Muscle layer of duodenum (tissue), 2 donors: ENCODE measurements around the gene SIRPA.

Experiments used
- H3K27ac ChIP-seq: one replicate; pipeline ENCODE4 v1.7.0; 2013; ENCODE audit warnings: mild to moderate bottlenecking, low read length
- H3K27me3 ChIP-seq: one replicate; pipeline ENCODE4 v1.7.0; 2013; ENCODE audit warnings: low read depth, mild to moderate bottlenecking, control low read depth, low read length
- H3K36me3 ChIP-seq, 2 donors: one replicate each; pipeline ENCODE4 v1.7.0; 2013; ENCODE audit warnings: low read length in 2 of 2, control low read depth in 1 of 2, mild to moderate bottlenecking in 1 of 2; ENCODE audit not compliant: insufficient read depth in 2 of 2, control insufficient read depth in 1 of 2
- H3K4me1 ChIP-seq, 2 donors: one replicate each; pipeline ENCODE4 v1.7.0; 2013; ENCODE audit warnings: low read length in 2 of 2, mild to moderate bottlenecking in 2 of 2, control low read depth in 1 of 2, moderate library complexity in 1 of 2; ENCODE audit not compliant: insufficient read depth in 2 of 2, control insufficient read depth in 1 of 2
- H3K4me3 ChIP-seq, 2 donors: one replicate each; pipeline ENCODE4 v1.7.0; 2013; ENCODE audit warnings: low read length in 2 of 2, low read depth in 1 of 2, mild to moderate bottlenecking in 1 of 2
- H3K9me3 ChIP-seq, 2 donors: one replicate each; pipeline ENCODE4 v1.7.0; 2013; ENCODE audit warnings: low read length in 2 of 2, control low read depth in 1 of 2, mild to moderate bottlenecking in 1 of 2; ENCODE audit not compliant: control insufficient read depth in 1 of 2
- donor health status: healthy.

Gene SIRPA

DNA sequence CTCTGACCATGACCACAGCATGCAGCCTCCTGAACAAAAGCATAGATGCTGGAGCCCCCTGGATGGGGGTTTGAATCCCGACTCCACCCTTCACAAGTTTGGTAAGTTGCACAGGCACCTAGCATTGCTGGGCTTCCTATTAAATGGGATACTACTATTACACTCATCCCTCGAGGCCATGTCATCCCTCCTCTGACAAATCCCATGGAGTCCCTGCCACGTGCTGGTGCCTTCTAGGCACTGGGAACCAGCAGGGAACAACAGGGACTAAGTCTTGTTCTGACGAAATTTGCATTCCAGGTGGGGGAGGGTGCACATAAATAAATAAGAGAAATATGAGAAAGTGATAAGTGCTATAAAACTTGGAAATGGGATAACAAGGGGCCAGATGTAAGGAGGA is 15.3 kb upstream of the SIRPA start:
- peaks cover 6% of the 10 kb centered on the region for H3K27me3 ChIP-seq
- H3K4me3 ChIP-seq: no peak overlapping the region
- H3K36me3 ChIP-seq: no peaks in the 10 kb centered on the region
- H3K27ac ChIP-seq: no peak overlapping the region
- no peaks in the 10 kb centered on the region for H3K9me3 ChIP-seq
- H3K4me1 ChIP-seq: peaks cover 0 to 16% of the 10 kb centered on the region in 2 donors

DNA sequence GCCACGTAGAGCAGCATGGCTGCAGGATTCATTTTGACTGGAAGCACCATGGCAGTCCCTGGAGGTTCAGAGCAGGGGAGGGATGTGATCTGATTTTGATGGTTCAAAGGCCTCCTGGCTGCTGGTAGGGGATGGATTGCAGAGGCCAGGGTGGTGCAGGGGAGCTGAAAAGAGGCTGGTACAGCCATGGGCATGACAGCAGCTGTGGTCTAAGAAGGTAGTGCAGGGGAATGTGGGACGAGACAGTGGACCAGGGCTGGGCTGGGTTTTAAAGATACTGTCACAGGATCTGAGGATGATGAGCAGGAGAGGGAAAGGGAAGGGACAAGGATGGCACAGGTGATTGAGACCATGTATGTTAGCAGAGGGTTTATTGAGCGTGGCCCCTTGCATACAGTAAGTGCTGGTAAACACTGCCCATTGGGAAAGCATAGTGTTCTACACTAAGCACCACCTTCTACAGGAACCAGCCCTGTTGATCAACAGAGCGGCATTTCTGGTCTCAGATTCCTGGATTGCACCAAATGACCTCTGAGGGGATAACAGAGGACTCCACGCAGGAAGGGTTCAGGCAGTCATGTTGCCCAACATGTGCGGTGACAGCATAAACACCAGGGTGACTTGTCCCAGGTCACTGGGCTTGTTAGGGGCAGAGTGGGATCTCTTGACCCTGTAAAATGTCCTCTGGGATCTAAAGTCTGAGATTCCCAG is 14.5 kb upstream of the SIRPA start:
- peaks cover 6% of the 10 kb centered on the region for H3K27me3 ChIP-seq
- H3K9me3 ChIP-seq: no peaks in the 10 kb centered on the region
- peaks cover 0 to 16% of the 10 kb centered on the region in 2 donors for H3K4me1 ChIP-seq
- no peak overlapping the region for H3K4me3 ChIP-seq
- H3K27ac ChIP-seq: no peak overlapping the region
- no peaks in the 10 kb centered on the region for H3K36me3 ChIP-seq

DNA sequence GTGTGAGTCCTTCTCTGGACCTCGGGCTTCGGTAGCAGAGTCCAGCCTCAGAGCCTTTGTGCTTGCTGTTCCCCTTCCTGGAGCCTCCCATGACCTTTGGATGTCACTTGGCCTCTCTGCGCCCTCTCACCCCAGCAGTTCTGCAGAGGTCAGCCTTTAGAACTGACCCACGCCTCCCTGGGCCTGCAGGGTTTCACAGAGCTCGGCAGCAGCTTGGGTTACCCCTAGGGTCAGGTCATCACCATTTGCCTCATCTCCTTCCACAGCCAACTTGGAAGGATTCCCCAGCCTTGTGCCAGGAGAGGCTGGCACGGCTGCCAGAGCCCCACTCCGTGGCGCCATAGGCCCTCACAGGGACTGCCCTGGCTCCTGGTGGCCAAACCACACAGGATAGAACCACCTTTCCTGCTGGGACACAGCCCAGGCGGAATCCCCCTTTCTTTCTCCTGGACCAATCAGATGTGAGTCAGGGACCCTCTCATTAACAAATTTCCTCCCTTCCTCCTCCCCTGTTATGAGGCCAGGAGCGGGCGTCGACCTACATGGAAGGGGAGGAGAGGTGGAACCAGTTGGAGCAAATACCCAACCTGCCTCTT is 13.9 kb upstream of the SIRPA start:
- Histone ChIP-seq H3K27ac (no peak overlapping the region), H3K4me3 (no peak overlapping the region), H3K9me3 (no peaks in the 10 kb centered on the region), H3K27me3 (peaks cover 6% of the 10 kb centered on the region), H3K4me1 (peaks cover 0 to 16% of the 10 kb centered on the region in 2 donors), H3K36me3 (no peaks in the 10 kb centered on the region)

DNA sequence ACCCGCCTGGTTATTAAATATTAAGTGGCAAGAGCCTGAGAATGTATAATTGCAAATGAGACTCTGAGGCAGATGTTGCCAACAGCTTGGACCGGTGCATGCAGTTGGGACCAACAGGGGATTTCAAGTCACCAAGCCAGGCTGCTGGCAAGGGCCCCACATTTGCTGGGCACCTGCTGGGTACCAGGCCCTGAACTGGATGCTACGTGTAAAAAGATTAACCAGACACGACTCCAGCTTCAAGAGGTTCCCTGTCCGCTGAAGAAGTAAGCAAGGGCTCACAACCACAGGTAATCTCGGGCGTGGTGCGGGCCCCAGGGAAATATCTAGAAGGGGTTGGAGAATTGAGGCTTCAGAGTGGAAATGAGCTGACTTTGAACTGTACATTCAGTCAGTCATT is 13.2 kb upstream of the SIRPA start:
- H3K4me3 ChIP-seq: no peak overlapping the region
- no peaks in the 10 kb centered on the region for H3K9me3 ChIP-seq
- H3K4me1 ChIP-seq: peaks cover 0 to 16% of the 10 kb centered on the region in 2 donors
- no peak overlapping the region for H3K27ac ChIP-seq
- H3K27me3 ChIP-seq: peaks cover 6% of the 10 kb centered on the region
- H3K36me3 ChIP-seq: no peaks in the 10 kb centered on the region

DNA sequence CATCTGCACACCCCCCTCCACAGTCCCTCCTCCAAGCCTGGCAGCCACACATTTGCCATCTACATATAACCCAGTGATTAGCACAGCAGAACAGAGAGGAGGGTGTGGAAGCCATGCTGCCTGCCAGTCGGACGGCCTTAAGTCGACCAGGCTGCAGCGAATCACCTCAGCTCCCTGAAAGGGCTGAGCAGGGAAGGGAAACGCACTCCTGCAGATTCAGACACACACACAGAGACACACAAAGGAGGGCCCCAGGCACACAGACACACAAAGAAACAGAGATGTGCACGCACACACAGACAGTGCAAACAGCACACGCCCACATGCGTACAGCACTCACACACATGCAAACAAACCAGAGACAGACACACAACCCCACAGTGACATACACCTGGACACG is 11.2 kb upstream of the SIRPA start:
- H3K36me3 ChIP-seq: no peaks in the 10 kb centered on the region
- H3K27me3 ChIP-seq: no peaks in the 10 kb centered on the region
- H3K9me3 ChIP-seq: no peaks in the 10 kb centered on the region
- H3K4me1 ChIP-seq: peaks cover 0 to 16% of the 10 kb centered on the region in 2 donors
- no peak overlapping the region for H3K27ac ChIP-seq
- no peak overlapping the region for H3K4me3 ChIP-seq

DNA sequence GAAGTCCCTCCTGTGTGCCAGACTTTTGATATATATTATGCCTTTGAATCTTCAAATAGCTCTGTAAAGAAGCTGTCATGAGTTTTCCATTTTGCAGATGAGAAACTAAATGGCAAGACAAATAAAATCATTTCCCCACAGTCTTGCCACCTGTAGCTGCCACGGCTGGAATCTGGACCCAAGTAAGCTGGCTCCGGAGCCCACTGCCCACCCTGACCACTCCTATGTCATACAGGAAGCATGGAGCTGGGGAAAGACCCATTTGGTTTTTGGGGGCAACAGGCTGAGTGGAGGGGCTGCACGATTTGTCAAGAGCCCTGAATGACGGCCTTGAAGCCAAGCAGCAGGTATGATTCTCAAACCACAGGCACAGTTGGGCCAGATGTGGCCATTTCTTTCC is 10.0 kb upstream of the SIRPA start:
- H3K27ac ChIP-seq: no peak overlapping the region
- no peaks in the 10 kb centered on the region for H3K27me3 ChIP-seq
- no peaks in the 10 kb centered on the region for H3K9me3 ChIP-seq
- peaks cover 0 to 16% of the 10 kb centered on the region in 2 donors for H3K4me1 ChIP-seq
- H3K4me3 ChIP-seq: no peak overlapping the region
- H3K36me3 ChIP-seq: no peaks in the 10 kb centered on the region

DNA sequence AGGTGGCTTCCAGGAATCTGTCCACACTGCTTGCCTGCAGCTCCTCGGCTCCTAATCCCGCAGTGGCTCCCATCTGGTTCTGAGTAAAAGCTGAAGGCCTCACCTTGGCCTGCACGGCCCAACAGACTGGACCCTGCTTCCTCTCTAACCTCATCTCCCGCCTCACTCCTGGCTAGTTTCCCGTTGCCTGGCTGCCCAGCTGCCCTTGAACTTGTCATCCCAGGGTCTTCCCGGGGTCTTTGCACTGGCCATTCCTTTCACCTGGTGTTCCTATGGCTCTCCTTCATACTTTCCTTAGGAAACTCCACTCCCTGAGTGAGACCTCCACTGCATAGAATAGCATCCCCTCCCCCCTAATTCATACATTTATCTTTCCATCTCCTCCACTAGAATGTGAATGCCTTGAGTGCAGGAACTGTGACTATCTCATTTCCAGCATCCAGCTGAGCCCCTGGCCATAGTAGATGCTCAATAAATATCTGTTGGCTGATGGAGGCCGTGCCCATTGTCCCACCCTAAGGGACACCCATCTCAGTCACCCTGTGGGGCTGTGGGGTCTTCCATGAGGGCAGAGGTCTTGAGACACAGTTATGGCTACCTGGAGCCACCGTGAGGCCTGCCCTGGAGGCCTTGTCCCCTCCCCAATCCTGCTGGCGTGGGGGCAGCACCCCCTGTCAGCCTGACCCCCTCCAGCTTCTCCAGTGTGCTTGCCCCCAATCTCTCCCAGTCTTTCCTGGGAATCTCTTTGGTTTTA is 9.1 kb upstream of the SIRPA start:
- no peak overlapping the region for H3K4me3 ChIP-seq
- H3K4me1 ChIP-seq: peaks cover 0 to 13% of the 10 kb centered on the region in 2 donors
- no peaks in the 10 kb centered on the region for H3K9me3 ChIP-seq
- no peaks in the 10 kb centered on the region for H3K36me3 ChIP-seq
- no peaks in the 10 kb centered on the region for H3K27me3 ChIP-seq
- H3K27ac ChIP-seq: no peak overlapping the region

DNA sequence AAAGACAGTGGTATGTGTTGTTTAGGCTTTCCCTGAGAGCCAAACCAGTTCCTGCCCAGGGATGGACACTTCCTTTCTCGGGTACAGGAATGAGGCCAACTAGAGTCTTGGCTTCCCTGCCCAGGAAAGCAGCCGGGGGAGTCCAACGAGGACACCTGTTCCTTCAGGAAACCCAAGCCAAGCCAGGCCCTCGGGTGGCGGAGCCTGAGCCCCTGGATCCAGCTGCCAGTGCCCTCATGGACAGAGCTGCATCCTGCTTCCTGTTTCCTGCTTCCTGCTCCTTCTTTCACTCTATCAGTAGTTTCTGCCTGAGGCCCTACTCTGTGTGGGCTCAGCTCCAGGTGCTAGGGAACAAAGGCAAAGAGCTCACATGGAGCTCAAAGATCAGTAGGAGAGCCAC is 7.9 kb upstream of the SIRPA start:
- H3K27ac ChIP-seq: no peak overlapping the region
- no peak overlapping the region for H3K4me3 ChIP-seq

DNA sequence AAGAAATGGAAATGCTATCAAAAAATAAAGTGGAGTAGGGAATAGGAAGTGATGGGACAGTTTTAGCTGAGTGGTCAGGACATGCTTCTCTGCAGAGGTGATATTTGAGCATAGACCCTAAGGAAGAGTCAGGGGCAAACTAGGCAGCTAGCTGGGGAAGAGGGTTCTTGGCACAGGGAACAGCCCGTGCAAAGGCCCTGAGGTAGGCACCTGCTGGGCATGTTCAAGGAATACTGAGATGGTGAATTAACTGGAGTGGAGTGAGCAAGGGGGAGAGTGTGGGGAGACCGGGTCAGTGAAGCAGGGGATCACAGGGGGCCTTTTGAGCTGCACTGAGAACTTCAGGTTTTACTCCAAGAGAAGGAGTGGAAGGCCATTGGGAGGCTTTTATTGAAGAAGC is 7.5 kb upstream of the SIRPA start:
- Histone ChIP-seq H3K9me3 (no peaks in the 10 kb centered on the region), H3K27ac (no peak overlapping the region), H3K4me3 (no peak overlapping the region), H3K36me3 (no peaks in the 10 kb centered on the region), H3K4me1 (peaks cover 0 to 10% of the 10 kb centered on the region in 2 donors), H3K27me3 (no peaks in the 10 kb centered on the region)

More for the DNA sequence above, 7.9 kb upstream of the SIRPA start:
- Histone ChIP-seq H3K27me3 (no peaks in the 10 kb centered on the region), H3K4me1 (peaks cover 0 to 6% of the 10 kb centered on the region in 2 donors), H3K36me3 (no peaks in the 10 kb centered on the region), H3K9me3 (no peaks in the 10 kb centered on the region)

DNA sequence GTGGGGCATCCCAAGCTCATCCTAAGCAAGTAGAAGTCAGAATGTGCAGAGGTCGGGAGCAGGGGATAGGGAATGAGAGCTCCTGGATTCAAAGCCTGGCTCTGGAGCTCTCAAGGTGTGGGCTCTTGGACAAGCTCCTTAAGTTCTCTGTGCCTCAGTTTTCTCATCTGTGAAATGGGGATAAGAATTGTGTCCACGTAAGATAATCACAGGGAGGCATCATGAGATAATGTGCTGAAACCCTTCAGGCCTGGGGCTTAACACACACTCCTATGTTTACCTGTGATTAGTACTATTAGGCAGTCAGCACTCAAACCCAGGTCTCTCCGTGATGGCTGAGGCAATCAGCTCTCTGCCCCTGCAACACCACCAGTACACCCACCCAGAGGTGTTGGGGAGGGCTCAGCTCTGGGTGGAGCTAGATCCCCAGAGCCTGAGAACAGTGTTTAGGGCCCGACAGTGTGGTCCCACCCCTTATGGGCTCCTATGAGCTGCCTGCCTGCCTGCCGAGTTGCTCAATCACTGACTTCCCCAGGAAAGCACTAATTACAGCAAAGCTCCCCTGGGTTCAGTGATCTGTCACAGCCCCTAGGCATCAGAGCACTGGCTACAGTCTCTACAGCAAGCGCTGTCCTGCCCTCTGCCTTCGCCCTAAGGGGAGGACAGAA is 6.3 kb upstream of the SIRPA start:
- H3K27me3 ChIP-seq: no peaks in the 10 kb centered on the region
- H3K36me3 ChIP-seq: no peaks in the 10 kb centered on the region
- no peak overlapping the region for H3K27ac ChIP-seq
- H3K4me3 ChIP-seq: no peak overlapping the region
- peaks cover 0 to 13% of the 10 kb centered on the region in 2 donors for H3K4me1 ChIP-seq
- H3K9me3 ChIP-seq: no peaks in the 10 kb centered on the region
